HTERT RPE-1 (cell line): ENCODE measurements around the gene MEGF10.
"Not testable (repeated sequence)": the region's sequence is repeated elsewhere in the genome, so short reads cannot be mapped to it uniquely, and the experiment has no call there.

ENCODE experiments used
- in situ Hi-C: fragments of 300-500 bp; cut with MboI; formaldehyde crosslinking; loops from 4 replicates; pipeline ENCODE4 v1.14.3; 2020; ENCODE audit warnings: low sequenced_read_pairs

The MEGF10 gene

GRCh38 chr5:127297348-127298035, 6.9 kb downstream of the MEGF10 start:
- in situ Hi-C loops = no loop called here

GRCh38 chr5:127298036-127298429, 7.4 kb downstream of the MEGF10 start:
- in situ Hi-C loops = no loop called here

GRCh38 chr5:127298656-127299055, 8.1 kb downstream of the MEGF10 start:
- in situ Hi-C loops = no loop called here

GRCh38 chr5:127299678-127300077, 9.1 kb downstream of the MEGF10 start:
- in situ Hi-C loops = no loop called here

- in situ Hi-C loops = no loop called here
Observed at GRCh38 chr5:127302509-127302908, 11.9 kb downstream of the MEGF10 start.

- in situ Hi-C loops = no loop called here
Observed at GRCh38 chr5:127303404-127303803, 12.8 kb downstream of the MEGF10 start.

- in situ Hi-C loops = no loop called here
Observed at GRCh38 chr5:127305493-127305892, 14.9 kb downstream of the MEGF10 start.

GRCh38 chr5:127306036-127306435, 15.4 kb downstream of the MEGF10 start:
- in situ Hi-C loops = no loop called here

GRCh38 chr5:127306647-127307046, 16.1 kb downstream of the MEGF10 start:
- in situ Hi-C loops = no loop called here

- in situ Hi-C loops = no loop called here
Observed at GRCh38 chr5:127307868-127308267, 17.3 kb downstream of the MEGF10 start.

- in situ Hi-C loops = not testable (repeated sequence)
Observed at GRCh38 chr5:127308325-127308724, 17.7 kb downstream of the MEGF10 start.

- in situ Hi-C loops = no loop called here
Observed at GRCh38 chr5:127308945-127309344, 18.3 kb downstream of the MEGF10 start.

- in situ Hi-C loops = no loop called here
Observed at GRCh38 chr5:127311349-127311748, 20.8 kb downstream of the MEGF10 start.

- in situ Hi-C loops = no loop called here
Observed at GRCh38 chr5:127311781-127312525, 21.4 kb downstream of the MEGF10 start.

- in situ Hi-C loops = no loop called here
Observed at GRCh38 chr5:127313379-127313778, 22.8 kb downstream of the MEGF10 start.

GRCh38 chr5:127313847-127314473, 23.4 kb downstream of the MEGF10 start:
- in situ Hi-C loops = no loop called here

GRCh38 chr5:127316011-127316410, 25.4 kb downstream of the MEGF10 start:
- in situ Hi-C loops = no loop called here

GRCh38 chr5:127317385-127317784, 26.8 kb downstream of the MEGF10 start:
- in situ Hi-C loops = not testable (repeated sequence)

GRCh38 chr5:127320032-127320965, 29.7 kb downstream of the MEGF10 start:
- in situ Hi-C loops = no loop called here

GRCh38 chr5:127321465-127321864, 30.9 kb downstream of the MEGF10 start:
- in situ Hi-C loops = no loop called here

- in situ Hi-C loops = no loop called here
Observed at GRCh38 chr5:127322403-127322802, 31.8 kb downstream of the MEGF10 start.
